ENCODE measurements around the gene TEKT5.
A peak's percentile ranks its signal among the peaks of the same experiment; 100 is the strongest.
"Not testable (repeated sequence)": the region's sequence is repeated elsewhere in the genome, so short reads cannot be mapped to it uniquely, and the experiment has no call there.

The TEKT5 gene

DNA sequence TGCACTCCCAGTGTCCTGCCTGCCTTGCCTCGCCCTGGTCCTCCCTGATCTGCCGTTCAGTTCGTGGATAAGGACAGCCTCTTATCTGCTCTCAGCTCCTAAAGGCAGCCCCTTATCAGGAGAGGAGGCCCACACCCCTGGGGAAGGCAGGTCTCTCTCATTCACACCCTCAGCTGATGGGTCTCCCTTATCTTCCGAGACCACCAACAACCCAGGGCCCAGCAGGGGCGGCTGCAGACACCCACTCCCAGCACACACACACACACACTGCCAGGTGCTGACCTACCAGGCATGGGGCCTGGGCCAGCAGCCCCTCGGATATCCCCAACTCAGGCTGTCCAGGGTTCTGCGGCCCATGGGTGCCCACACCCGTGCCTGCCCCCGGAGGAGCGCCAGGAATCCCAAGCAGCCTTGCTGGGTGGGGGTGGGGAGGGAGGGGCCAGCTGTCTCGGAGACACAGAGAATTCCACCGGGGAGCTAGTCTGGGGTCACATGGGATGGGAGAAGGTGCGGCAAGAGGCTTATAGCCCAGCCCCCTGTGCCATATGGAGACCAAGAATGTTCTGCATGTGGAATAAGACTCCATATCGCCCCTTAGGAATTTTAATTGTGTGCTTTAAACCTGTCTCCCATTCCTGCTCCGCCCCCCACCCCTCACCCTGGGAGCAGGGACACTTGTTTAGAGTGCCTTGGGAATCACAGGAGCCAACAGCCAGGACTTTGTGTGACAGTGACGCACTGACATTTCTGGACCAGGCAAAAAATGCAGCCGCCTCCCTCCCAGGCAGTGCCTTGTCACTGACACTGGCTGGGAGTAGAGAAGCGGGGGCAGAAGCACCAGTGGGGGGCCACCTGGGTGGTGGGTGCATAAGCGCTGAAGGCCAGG lies 72.5 kb downstream of the TEKT5 start:
- H3K27me3 ChIP-seq (ENCODE audit: control insufficient read depth in 5 of 5, insufficient read depth in 4 of 5, low read length in 5 of 5), result peaks cover 0 to 6% (median 0%) of the 10 kb centered on the region in 5 donors
- H3K4me3 ChIP-seq (ENCODE audit: low read depth in 1 of 5, low read length in 5 of 5), result no peak overlapping the region
- no peaks in the 10 kb centered on the region for H3K9me3 ChIP-seq (ENCODE audit: control insufficient read depth in 5 of 5, low read length in 5 of 5)
- H3K27ac ChIP-seq (ENCODE audit: low read depth, low read length), result no peak overlapping the region
- H3K36me3 ChIP-seq (ENCODE audit: control insufficient read depth in 5 of 5, insufficient read depth in 5 of 5, low read length in 5 of 5), result no peaks in the 10 kb centered on the region
- H3K4me1 ChIP-seq (ENCODE audit: control insufficient read depth in 5 of 5, insufficient read depth in 5 of 5, low read length in 5 of 5), result peaks cover 0 to 23% (median 21%) of the 10 kb centered on the region in 5 donors
- no peak overlapping the region for H3K9ac ChIP-seq (ENCODE audit: low read length in 5 of 5)

DNA sequence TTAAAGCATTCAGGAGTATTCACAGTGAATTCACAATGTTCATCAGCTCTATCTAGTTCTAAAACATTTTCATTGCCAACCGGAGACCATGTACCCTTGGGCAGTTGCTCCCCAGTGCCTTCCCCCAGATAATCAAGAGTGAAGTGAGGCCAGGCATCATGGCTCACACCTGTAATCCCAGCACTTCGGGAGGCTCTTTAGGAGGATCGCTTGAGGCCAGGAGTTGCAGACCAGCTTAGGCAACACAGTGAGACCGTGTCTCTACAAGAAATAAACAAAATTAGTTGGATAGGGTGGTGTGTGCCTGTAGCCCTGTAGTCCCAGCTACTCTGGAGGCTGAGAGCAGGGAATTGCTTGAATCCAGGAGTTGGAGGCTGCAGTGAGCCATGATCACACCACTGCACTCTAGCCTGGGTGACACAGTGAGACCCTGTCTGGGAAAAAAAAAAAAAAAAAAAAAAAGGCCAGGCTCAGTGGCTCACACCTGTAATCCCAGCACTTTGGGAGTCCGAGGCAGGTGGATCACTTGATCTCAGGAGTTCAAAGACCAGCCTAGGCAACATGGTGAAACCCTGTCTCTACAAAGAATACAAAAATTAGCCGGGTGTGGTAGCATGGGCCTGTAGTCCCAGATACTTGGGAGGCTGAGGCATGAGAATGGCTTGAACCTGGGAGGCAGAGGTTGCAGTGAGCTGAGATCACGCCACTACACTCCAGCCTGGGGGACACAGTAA lies 73.3 kb downstream of the TEKT5 start:
- not testable (repeated sequence) for H3K9me3 ChIP-seq (ENCODE audit: control insufficient read depth in 5 of 5, low read length in 5 of 5)

DNA sequence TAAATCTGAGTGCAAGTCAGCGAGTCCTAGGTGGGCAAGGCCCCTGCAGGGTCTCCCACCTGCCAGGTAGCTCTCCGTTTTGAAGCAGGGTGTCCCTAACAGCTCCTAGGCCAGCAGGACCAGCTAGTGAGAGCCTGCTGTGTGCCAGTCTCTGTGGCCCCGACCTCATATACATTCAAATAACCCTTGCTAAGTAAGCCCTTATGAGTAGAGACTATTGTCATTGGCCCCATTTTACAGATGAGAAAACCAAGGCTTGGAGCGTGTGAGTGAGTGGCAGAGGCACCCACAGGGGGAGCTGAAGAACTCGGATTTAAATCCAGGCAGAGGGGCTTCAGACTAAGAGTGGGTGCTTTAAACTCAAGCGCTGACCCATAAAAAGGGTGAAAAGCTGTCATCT lies 74.6 kb downstream of the TEKT5 start:
- H3K9me3 ChIP-seq (ENCODE audit: control insufficient read depth in 5 of 5, low read length in 5 of 5), result no peaks in the 10 kb centered on the region
- no peak overlapping the region for H3K4me3 ChIP-seq (ENCODE audit: low read depth in 1 of 5, low read length in 5 of 5)
- H3K9ac ChIP-seq (ENCODE audit: low read length in 5 of 5), result no peak overlapping the region
- peaks cover 0 to 6% (median 0%) of the 10 kb centered on the region in 5 donors for H3K27me3 ChIP-seq (ENCODE audit: control insufficient read depth in 5 of 5, insufficient read depth in 4 of 5, low read length in 5 of 5)
- H3K4me1 ChIP-seq (ENCODE audit: control insufficient read depth in 5 of 5, insufficient read depth in 5 of 5, low read length in 5 of 5), result peaks cover 0 to 35% (median 31%) of the 10 kb centered on the region in 5 donors
- no peak overlapping the region for H3K27ac ChIP-seq (ENCODE audit: low read depth, low read length)
- no peaks in the 10 kb centered on the region for H3K36me3 ChIP-seq (ENCODE audit: control insufficient read depth in 5 of 5, insufficient read depth in 5 of 5, low read length in 5 of 5)

More for the DNA sequence above, 73.3 kb downstream of the TEKT5 start:
- not testable (repeated sequence) for H3K27me3 ChIP-seq (ENCODE audit: control insufficient read depth in 5 of 5, insufficient read depth in 4 of 5, low read length in 5 of 5); H3K4me3 ChIP-seq (ENCODE audit: low read depth in 1 of 5, low read length in 5 of 5); H3K9ac ChIP-seq (ENCODE audit: low read length in 5 of 5); H3K36me3 ChIP-seq (ENCODE audit: control insufficient read depth in 5 of 5, insufficient read depth in 5 of 5, low read length in 5 of 5); H3K27ac ChIP-seq (ENCODE audit: low read depth, low read length)
- H3K4me1 ChIP-seq (ENCODE audit: control insufficient read depth in 5 of 5, insufficient read depth in 5 of 5, low read length in 5 of 5), result peaks cover 0 to 32% (median 30%) of the 10 kb centered on the region in 5 donors

DNA sequence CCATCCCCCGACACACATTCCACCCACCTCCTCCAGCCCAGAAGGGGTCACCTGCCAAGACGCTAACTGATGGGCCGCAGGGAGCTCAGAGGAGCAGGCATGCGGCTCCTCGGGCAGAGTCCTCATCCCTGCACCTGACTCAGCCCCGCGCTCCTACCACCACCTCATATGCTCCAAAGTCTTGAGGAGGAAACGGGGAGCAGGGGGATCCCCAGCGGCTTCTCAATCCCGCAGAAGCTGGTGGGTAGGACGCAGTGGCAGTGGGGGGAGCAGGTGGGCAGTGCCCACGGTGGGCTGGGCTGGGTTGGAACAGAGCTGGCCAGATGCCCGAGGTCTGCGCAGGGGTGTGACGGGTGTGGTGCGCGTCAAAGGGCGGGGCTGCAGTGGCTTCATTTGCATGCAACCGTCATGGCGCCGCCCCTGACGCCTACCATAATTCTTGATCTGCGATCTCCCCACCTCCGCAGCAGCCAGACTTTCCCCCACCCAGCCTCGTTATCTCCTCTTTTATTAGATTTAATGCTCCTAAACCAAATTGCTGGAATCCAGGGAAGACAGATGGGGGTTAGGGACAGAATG lies 75.4 kb downstream of the TEKT5 start:
- Histone ChIP-seq H3K27ac (ENCODE audit: low read depth, low read length) (no peak overlapping the region), H3K9ac (ENCODE audit: low read length in 5 of 5) (peak overlapping the region in 1 of 5 donors; percentile 19), H3K36me3 (ENCODE audit: control insufficient read depth in 5 of 5, insufficient read depth in 5 of 5, low read length in 5 of 5) (no peaks in the 10 kb centered on the region), H3K9me3 (ENCODE audit: control insufficient read depth in 5 of 5, low read length in 5 of 5) (no peaks in the 10 kb centered on the region), H3K4me1 (ENCODE audit: control insufficient read depth in 5 of 5, insufficient read depth in 5 of 5, low read length in 5 of 5) (peaks cover 0 to 35% (median 31%) of the 10 kb centered on the region in 5 donors), H3K27me3 (ENCODE audit: control insufficient read depth in 5 of 5, insufficient read depth in 4 of 5, low read length in 5 of 5) (peaks cover 0 to 6% (median 0%) of the 10 kb centered on the region in 5 donors), H3K4me3 (ENCODE audit: low read depth in 1 of 5, low read length in 5 of 5) (peak overlapping the region; percentile 22 to 40 (median 27))

DNA sequence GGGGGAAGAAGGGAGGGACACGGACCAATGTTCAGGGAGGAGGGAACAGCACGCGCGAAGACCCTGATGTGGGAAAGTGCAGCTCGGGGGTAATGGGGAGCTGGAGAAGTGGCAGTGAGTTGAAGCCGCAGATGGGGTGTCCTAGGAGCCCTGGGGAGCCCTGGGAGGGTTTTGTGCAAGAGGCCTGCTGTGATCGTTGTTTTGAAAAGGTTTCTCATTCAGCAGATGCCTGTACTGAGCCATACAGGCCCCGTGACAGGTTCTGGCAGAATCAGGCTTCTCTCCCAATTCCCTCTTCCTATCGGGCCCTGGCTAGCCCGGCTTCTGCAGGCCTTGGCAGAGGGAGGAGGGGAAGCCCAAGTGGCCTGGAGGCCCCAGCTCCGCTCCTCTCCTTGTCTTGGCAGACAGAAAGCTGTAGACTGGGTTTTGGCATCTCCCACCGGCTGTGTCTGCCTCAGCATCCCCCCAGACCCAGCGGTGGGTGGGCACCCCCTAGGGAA lies 76.0 kb downstream of the TEKT5 start:
- peaks cover 0 to 6% (median 0%) of the 10 kb centered on the region in 5 donors for H3K27me3 ChIP-seq (ENCODE audit: control insufficient read depth in 5 of 5, insufficient read depth in 4 of 5, low read length in 5 of 5)
- H3K9ac ChIP-seq (ENCODE audit: low read length in 5 of 5), result peak overlapping the region in 1 of 5 donors; percentile 19
- H3K4me3 ChIP-seq (ENCODE audit: low read depth in 1 of 5, low read length in 5 of 5), result peak overlapping the region in 2 of 5 donors; percentile 40
- H3K4me1 ChIP-seq (ENCODE audit: control insufficient read depth in 5 of 5, insufficient read depth in 5 of 5, low read length in 5 of 5), result peaks cover 0 to 35% (median 31%) of the 10 kb centered on the region in 5 donors
- no peaks in the 10 kb centered on the region for H3K36me3 ChIP-seq (ENCODE audit: control insufficient read depth in 5 of 5, insufficient read depth in 5 of 5, low read length in 5 of 5)
- no peak overlapping the region for H3K27ac ChIP-seq (ENCODE audit: low read depth, low read length)
- H3K9me3 ChIP-seq (ENCODE audit: control insufficient read depth in 5 of 5, low read length in 5 of 5), result no peaks in the 10 kb centered on the region

DNA sequence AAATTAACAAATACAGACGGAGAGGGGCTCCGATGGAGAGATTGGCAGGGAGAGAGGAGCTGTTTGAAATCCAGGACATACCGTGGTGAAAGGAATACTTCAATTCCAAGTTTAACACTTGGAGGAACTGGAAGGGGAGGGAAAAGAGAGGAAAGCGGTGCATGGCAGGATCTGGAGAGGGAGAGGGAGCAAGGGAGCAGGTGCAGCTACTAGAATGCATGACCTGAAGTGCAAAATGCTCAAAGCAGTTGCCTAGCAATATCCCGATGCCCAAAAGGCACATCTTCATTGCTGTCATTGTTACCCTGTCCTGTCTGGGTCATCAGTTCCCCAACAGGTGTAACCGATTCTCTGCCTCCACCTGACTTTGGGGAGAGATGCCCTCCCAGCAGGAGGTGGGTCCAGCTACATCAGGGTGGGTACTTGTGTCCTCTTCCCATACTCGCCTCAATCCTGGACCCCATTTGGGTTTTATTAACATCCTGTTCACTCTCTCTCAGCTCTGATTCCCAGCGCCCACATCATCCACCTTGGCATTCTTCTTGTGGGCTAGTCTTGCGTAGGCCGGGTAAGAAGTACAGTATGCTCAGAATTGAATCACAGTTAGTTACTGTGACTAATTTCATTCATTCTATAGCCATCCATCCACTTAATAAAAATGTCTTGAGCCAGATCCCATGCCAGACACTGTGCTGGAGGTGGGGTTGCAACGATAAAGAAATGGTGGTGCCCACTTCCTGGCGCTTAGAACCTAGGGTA lies 76.9 kb downstream of the TEKT5 start:
- Histone ChIP-seq H3K9ac (ENCODE audit: low read length in 5 of 5) (no peak overlapping the region), H3K4me3 (ENCODE audit: low read depth in 1 of 5, low read length in 5 of 5) (no peak overlapping the region), H3K27me3 (ENCODE audit: control insufficient read depth in 5 of 5, insufficient read depth in 4 of 5, low read length in 5 of 5) (peaks cover 0 to 6% (median 0%) of the 10 kb centered on the region in 5 donors), H3K4me1 (ENCODE audit: control insufficient read depth in 5 of 5, insufficient read depth in 5 of 5, low read length in 5 of 5) (peaks cover 0 to 36% (median 33%) of the 10 kb centered on the region in 5 donors), H3K36me3 (ENCODE audit: control insufficient read depth in 5 of 5, insufficient read depth in 5 of 5, low read length in 5 of 5) (no peaks in the 10 kb centered on the region), H3K27ac (ENCODE audit: low read depth, low read length) (no peak overlapping the region), H3K9me3 (ENCODE audit: control insufficient read depth in 5 of 5, low read length in 5 of 5) (no peaks in the 10 kb centered on the region)

DNA sequence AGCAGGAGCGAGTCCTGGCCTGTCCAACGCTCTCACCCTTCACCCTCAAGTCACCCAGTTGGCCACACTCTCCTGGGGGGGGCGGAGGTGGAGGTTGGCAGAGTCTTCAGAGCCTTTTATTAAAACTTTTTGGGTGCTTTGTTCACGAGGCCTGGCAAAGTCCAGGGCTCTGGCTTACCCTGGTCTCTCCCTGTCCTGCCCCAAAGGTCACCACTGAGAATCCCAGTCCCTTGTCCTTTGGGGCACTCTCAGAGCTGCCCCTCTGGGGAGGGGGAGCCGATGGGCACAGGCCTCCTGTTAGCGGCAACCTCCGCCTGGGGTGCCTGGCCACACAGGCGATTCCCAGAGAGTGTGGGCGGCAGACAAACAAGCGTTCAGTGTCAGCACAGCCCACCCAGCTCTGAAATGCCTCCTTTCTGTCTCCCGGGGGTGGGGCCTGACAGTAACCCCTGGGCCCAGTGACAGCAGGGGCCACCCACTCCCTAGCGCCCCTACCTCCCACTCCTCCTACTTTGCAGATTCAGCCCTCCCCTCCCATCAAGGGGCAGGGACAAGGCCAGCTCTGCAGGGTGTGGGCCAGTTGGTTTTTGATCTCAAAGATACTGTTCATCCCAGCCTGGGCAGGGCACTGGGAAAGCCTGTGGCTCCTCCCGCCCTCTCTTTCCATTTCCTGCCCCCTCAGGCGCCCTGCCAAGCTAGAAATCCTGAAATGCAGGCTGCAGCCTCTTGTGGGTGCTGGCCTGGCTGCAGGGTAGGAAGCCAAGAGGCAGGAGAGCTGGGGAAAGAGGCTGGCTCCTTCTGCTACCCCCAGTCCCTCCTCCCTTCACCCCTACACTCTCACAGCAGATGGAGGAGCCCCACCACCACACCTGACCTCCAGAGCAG lies 77.7 kb downstream of the TEKT5 start:
- H3K27me3 ChIP-seq (ENCODE audit: control insufficient read depth in 5 of 5, insufficient read depth in 4 of 5, low read length in 5 of 5), result peaks cover 0 to 6% (median 0%) of the 10 kb centered on the region in 5 donors
- no peak overlapping the region for H3K27ac ChIP-seq (ENCODE audit: low read depth, low read length)
- H3K4me1 ChIP-seq (ENCODE audit: control insufficient read depth in 5 of 5, insufficient read depth in 5 of 5, low read length in 5 of 5), result peaks cover 0 to 40% (median 37%) of the 10 kb centered on the region in 5 donors
- H3K4me3 ChIP-seq (ENCODE audit: low read depth in 1 of 5, low read length in 5 of 5), result peak overlapping the region in 1 of 5 donors; percentile 26
- H3K36me3 ChIP-seq (ENCODE audit: control insufficient read depth in 5 of 5, insufficient read depth in 5 of 5, low read length in 5 of 5), result no peaks in the 10 kb centered on the region
- peak overlapping the region in 2 of 5 donors; percentile 10 to 47 for H3K9ac ChIP-seq (ENCODE audit: low read length in 5 of 5)
- H3K9me3 ChIP-seq (ENCODE audit: control insufficient read depth in 5 of 5, low read length in 5 of 5), result no peaks in the 10 kb centered on the region

DNA sequence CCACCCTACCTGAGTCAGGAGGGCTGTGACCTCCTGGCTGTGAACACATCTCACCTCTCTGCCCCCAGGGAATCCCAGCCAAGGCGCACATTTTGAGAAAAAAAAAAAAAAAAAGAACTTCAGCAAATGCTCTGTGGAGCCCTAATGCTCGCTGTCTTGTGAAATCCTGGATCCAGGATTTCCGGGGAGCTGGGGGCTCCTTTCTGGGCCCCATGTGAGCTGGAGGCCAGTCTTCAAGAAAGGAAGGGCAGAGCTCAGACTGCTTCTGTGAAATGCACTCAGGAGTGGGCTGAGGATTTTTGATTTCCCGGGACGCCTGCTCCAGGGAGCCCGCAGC lies 78.3 kb downstream of the TEKT5 start:
- Histone ChIP-seq H3K9ac (ENCODE audit: low read length in 5 of 5) (peak overlapping the region in 1 of 5 donors; percentile 10), H3K4me1 (ENCODE audit: control insufficient read depth in 5 of 5, insufficient read depth in 5 of 5, low read length in 5 of 5) (peaks cover 0 to 40% (median 37%) of the 10 kb centered on the region in 5 donors), H3K4me3 (ENCODE audit: low read depth in 1 of 5, low read length in 5 of 5) (no peak overlapping the region), H3K9me3 (ENCODE audit: control insufficient read depth in 5 of 5, low read length in 5 of 5) (no peaks in the 10 kb centered on the region), H3K27me3 (ENCODE audit: control insufficient read depth in 5 of 5, insufficient read depth in 4 of 5, low read length in 5 of 5) (peaks cover 0 to 6% (median 0%) of the 10 kb centered on the region in 5 donors), H3K27ac (ENCODE audit: low read depth, low read length) (no peak overlapping the region), H3K36me3 (ENCODE audit: control insufficient read depth in 5 of 5, insufficient read depth in 5 of 5, low read length in 5 of 5) (no peaks in the 10 kb centered on the region)

DNA sequence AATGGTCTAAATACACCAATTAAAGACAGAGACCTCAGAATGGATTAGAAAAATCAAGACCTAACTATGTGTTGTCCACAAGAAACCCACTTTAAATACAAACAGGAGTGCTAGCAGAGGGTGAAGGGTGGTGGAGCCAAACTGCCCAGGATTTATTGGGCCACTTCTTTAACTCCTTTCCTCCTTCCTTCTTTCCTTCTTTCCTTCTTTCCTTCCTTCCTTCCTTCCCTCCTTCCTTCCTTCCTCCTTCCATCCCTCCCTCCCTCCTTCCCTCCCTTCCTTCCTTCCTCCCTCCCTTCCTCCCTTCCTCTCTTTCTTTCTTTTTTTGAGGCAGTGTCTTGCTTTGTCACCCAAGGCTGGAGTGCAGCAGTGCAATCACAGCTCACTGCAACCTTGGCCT lies 80.0 kb downstream of the TEKT5 start:
- Histone ChIP-seq H3K27me3 (ENCODE audit: control insufficient read depth in 5 of 5, insufficient read depth in 4 of 5, low read length in 5 of 5) (peaks cover 0 to 3% (median 0%) of the 10 kb centered on the region in 5 donors), H3K9me3 (ENCODE audit: control insufficient read depth in 5 of 5, low read length in 5 of 5) (no peaks in the 10 kb centered on the region), H3K4me1 (ENCODE audit: control insufficient read depth in 5 of 5, insufficient read depth in 5 of 5, low read length in 5 of 5) (peaks cover 0 to 37% (median 33%) of the 10 kb centered on the region in 5 donors), H3K27ac (ENCODE audit: low read depth, low read length) (no peak overlapping the region), H3K4me3 (ENCODE audit: low read depth in 1 of 5, low read length in 5 of 5) (no peak overlapping the region), H3K9ac (ENCODE audit: low read length in 5 of 5) (no peak overlapping the region), H3K36me3 (ENCODE audit: control insufficient read depth in 5 of 5, insufficient read depth in 5 of 5, low read length in 5 of 5) (no peaks in the 10 kb centered on the region)

All from subcutaneous abdominal adipose tissue (tissue), 5 donors.